ENCODE data around the gene IGSF9B.

IGSF9B gene

GRCh38 chr11:133917921-133918607 is 38.7 kb downstream of the IGSF9B start:
- no peak for DNase-seq

GRCh38 chr11:133916784-133917440 is 39.9 kb downstream of the IGSF9B start:
- no peak for DNase-seq

DNA sequence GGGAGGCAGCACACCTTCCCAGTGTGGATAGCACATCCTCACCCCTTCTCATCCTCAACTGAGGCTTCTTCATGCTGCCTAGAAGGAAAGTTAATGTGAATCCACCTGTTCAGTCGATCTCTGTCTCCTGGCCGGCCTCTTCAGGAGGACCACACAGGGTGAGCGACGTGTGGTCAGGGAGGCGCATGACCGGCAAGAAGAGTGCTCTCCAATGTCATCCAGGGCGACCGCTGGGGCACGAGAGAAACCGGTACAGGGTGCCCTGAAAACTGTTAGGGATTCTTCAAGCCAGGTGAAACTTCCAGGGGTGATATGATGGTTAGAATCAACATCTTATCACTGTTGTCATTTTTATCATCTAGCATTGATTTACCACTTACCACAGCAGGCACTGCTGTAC is 43.0 kb downstream of the IGSF9B start:
- DNase-seq, result no peak

DNA sequence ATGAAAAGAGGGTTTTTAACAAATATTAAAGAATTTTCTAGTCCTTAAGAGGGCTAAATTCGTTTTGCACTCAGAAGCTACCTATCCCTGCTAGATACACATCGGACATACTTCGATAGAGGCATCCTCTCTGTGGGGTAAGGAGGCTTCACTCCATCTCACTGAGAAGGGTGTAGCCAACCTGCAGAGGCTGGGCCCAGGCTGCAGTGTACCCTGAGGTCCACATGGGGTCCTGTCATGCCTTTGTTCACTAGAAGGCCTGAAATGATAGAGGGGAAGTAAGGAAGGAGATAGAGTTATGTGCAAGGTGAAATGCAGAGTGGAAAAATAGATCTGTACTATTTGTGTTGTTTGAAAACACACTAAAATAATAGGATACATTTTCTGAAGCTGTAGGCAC is 45.6 kb downstream of the IGSF9B start:
- DNase-seq, result no peak

DNA sequence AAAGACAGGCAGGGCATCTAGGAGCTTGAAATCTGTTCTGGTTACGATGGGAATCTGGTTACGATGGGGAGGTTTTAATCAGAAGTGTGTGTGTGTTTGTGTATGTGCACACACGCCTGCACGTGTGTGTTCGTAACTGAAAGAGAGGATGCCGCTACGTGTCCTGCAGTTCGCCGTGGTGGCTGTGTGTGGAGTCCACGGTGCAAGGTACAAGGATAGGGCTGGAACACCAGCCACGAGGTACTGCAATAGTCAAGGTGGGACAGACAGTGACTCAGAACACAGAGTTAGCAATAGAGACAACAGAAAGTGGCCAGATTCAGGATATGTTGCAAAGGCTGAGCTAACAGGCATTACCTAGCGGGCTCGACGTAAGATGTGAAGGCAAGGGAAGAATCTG is 46.7 kb downstream of the IGSF9B start:
- DNase-seq, result no peak

DNA sequence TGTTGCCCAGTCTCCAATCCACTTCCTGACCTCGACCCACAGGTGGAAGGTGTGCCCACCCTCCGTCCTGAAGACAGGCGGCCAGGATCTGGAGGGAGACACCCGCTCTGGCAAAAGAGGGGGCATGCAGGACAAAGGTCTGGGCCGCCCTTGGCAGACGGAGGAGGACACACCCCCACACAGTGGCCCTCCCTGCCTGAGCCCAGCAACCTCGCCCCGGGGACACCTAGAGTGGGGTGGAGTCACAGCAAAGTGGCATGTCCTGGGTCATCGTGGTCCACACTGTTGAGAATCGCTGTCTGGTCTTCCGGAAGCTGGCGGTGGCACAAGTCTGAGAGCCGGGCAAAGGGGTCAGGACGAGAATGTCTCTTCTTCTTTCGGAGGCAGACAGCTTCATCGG is 47.9 kb downstream of the IGSF9B start:
- DNase-seq, result no peak

GRCh38 chr11:133907841-133908241 is 48.9 kb downstream of the IGSF9B start:
- DNase-seq, result no peak

DNA sequence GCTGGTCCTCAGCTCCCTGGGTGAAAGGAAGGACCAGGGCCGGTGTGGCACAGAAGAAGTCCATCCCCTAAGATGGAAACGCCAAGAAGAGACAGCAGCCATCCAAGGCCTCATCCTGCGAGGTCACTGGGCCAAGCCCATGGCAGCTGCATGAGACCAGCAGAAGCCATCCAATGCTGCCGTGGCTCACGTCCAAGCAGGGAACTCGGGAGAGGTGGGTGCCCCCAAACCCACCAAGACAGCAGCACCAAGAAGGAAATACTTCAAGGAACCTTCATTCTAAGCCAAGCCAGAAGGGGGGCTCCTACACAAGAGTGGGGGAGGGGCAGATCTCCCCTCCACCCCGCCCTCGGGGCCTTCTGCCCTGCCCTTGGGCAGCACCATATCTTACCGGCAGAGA is 49.6 kb downstream of the IGSF9B start:
- DNase-seq, result no peak

- no peak for DNase-seq
Observed at GRCh38 chr11:133906746-133907145, 50.0 kb downstream of the IGSF9B start.

- no peak for DNase-seq
Observed at GRCh38 chr11:133906241-133906640, 50.5 kb downstream of the IGSF9B start.

- DNase-seq, result no peak
Observed at GRCh38 chr11:133905677-133906156, 51.1 kb downstream of the IGSF9B start.

GRCh38 chr11:133904818-133905515 is 51.8 kb downstream of the IGSF9B start:
- no peak for DNase-seq

- DNase-seq, result no peak
Observed at GRCh38 chr11:133903875-133904817, 52.6 kb downstream of the IGSF9B start.

GRCh38 chr11:133903056-133903455 is 53.7 kb downstream of the IGSF9B start:
- DNase-seq, result no peak

DNA sequence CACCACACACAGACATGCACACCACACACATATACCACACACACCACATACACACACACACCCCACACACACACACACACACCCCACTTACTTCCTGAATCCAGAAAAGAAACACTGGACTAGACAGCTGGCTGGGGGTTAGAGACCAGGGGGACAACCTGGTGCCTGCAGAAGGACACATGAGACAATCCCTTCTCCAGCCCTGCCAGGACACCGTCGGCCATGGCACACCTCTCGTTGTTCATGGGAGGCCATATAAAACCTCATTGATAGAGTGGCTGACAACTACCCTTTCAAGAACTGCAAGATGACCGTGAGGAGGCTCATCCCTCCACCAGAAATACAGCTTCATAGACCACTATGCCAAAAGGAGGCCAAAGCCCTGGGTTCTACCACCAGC is 54.3 kb downstream of the IGSF9B start:
- no peak for DNase-seq

- DNase-seq, result no peak
Observed at GRCh38 chr11:133901999-133902398, 54.8 kb downstream of the IGSF9B start.

- DNase-seq, result no peak
Observed at GRCh38 chr11:133901316-133901715, 55.5 kb downstream of the IGSF9B start.

GRCh38 chr11:133900176-133901105 is 56.3 kb downstream of the IGSF9B start:
- DNase-seq, result no peak

GRCh38 chr11:133898770-133899115 is 58.0 kb downstream of the IGSF9B start:
- no peak for DNase-seq

DNA sequence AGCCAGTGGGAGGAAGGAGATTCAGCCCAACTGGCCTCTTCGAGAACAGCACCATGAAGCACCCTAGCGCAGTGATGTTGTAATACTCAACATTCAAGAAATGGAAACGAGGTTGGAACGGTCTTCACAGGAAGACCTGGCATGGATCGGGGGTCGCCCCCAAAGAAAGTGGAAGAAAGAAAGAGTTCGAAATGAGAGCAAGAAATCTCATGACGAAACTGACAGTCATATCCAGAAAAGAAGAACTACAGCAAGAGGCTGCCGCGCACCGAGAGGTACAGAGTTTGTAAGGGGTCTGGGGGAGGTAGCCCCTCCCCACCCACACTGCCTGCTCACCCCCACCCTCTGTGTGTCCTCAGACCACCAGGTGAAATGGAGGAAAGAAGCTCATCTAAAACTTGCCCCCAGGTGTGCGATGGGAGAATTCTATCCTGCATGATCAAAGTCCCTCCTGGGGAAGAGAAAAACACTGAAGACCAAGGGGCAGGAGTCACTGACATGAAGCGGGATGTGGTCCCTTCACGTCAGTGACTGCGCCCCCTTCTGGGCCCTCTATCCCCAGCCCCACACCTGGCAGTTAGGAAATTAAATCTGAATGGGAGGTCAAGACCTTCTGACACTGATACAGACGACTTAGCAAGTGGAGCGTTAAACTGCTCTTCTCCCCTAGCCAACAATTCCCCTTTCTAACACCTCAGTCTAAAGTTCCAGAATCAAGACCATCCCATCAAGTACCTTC is 58.6 kb downstream of the IGSF9B start:
- no peak for DNase-seq

DNA sequence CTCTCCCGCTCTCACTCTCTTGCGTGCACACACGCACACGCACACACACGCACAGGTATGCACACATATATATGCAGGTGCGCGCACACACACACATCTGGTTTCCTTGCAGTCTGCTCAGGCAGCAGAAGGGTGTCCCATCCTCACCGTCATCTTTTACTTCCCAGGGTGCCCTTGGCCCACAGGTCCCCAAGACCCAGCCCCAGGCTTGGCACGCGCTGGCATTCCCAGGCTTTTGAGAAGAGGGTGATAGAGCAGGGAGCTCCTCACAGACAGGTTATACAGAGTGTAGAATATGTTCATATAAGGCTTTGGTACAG is 59.5 kb downstream of the IGSF9B start:
- DNase-seq, result no peak

Measured in NCI-H2171 treated with DMSO at 0.1 percent for 48 hours (cell line).